ENCODE results near the gene FOXL3. TPM values are rescaled to one million over a fixed set of nuclear protein-coding genes. Genes with fewer than 3 reads are reported as not detected.

FOXL3 gene
- total RNA-seq, 1 experiment from 2014 or later, result not detected

DNA sequence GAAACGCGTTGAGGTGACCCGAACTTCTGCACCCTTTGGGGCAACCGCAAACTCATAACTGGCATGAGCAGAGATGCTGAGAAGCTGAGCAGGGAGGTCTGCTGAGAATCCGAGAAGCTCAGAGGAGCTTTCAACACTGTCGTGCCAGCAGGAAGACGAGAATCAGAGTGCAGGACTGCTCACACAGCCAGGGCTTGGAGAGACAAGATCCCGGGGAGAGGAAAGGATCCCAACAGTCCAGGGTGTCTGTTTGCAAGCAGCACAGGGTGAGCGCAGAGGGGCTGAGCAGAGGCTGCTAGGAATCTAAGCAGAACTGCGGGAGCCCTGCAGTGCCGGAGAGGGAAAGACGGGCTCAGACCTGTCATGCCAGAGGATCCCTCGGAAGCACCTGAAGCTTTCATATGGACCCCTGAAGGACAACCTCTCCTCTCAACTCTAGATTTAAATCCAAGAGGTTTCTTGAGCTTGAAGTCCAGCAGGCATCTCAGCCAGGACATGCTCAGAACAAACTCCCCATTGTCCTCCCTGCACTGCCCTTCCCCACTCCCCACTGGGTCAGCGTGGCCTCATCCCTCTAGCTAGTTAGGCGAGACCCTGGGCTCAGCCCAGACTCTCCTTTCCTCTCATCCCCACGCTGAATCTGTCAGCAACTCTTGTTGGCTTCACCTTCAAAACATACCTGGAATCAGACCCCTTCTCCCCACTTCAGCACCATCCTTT, 40.7 kb downstream of the FOXL3 start:
- intact Hi-C loops (cut with micrococcal nuclease; ENCODE audit: unreplicated experiment) (loop anchor here (5.0 kb wide), 1 partner anchor 307 kb away; no protein-coding TSS in a partner anchor), in situ Hi-C loops (cut with HindIII; ENCODE audit: low pct_unique_long_range_greater_than_20kb, low sequenced_read_pairs) (loop anchor here (10.0 kb wide), 1 partner anchor 164 kb away; no protein-coding TSS in a partner anchor)
- H3K4me3 ChIP-seq (ENCODE audit: low read depth in 2 of 2, low read length in 2 of 2), result no peak overlapping the region
- TF ChIP-seq, protein P1, sequence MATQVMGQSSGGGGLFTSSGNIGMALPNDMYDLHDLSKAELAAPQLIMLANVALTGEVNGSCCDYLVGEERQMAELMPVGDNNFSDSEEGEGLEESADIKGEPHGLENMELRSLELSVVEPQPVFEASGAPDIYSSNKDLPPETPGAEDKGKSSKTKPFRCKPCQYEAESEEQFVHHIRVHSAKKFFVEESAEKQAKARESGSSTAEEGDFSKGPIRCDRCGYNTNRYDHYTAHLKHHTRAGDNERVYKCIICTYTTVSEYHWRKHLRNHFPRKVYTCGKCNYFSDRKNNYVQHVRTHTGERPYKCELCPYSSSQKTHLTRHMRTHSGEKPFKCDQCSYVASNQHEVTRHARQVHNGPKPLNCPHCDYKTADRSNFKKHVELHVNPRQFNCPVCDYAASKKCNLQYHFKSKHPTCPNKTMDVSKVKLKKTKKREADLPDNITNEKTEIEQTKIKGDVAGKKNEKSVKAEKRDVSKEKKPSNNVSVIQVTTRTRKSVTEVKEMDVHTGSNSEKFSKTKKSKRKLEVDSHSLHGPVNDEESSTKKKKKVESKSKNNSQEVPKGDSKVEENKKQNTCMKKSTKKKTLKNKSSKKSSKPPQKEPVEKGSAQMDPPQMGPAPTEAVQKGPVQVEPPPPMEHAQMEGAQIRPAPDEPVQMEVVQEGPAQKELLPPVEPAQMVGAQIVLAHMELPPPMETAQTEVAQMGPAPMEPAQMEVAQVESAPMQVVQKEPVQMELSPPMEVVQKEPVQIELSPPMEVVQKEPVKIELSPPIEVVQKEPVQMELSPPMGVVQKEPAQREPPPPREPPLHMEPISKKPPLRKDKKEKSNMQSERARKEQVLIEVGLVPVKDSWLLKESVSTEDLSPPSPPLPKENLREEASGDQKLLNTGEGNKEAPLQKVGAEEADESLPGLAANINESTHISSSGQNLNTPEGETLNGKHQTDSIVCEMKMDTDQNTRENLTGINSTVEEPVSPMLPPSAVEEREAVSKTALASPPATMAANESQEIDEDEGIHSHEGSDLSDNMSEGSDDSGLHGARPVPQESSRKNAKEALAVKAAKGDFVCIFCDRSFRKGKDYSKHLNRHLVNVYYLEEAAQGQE (IDR thresholded peaks at IDR 0.05; ENCODE audit: insufficient read depth in 1 of 2, low read depth in 2 of 2, low read length in 1 of 2), result no peak
- TF ChIP-seq, protein P2, sequence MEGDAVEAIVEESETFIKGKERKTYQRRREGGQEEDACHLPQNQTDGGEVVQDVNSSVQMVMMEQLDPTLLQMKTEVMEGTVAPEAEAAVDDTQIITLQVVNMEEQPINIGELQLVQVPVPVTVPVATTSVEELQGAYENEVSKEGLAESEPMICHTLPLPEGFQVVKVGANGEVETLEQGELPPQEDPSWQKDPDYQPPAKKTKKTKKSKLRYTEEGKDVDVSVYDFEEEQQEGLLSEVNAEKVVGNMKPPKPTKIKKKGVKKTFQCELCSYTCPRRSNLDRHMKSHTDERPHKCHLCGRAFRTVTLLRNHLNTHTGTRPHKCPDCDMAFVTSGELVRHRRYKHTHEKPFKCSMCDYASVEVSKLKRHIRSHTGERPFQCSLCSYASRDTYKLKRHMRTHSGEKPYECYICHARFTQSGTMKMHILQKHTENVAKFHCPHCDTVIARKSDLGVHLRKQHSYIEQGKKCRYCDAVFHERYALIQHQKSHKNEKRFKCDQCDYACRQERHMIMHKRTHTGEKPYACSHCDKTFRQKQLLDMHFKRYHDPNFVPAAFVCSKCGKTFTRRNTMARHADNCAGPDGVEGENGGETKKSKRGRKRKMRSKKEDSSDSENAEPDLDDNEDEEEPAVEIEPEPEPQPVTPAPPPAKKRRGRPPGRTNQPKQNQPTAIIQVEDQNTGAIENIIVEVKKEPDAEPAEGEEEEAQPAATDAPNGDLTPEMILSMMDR (IDR thresholded peaks at IDR 0.05), result no peak
- no peak for TF ChIP-seq POLR2AphosphoS5 (IDR thresholded peaks at IDR 0.05; ENCODE audit: low read depth, low read length)
- H3K4me1 ChIP-seq (ENCODE audit: control insufficient read depth, insufficient read depth, low read length), result no peaks in the 10 kb centered on the region; the same call in 1 of the 2 replicates
- DNase-seq (ENCODE audit: low read depth, low spot score) (no peak), ATAC-seq (no peak)
- no peaks in the 10 kb centered on the region for H3K27me3 ChIP-seq (ENCODE audit: control insufficient read depth, insufficient read depth, low read length)
- no peak overlapping the region for H3K27ac ChIP-seq (ENCODE audit: low read length)
- no peaks in the 10 kb centered on the region for H3K9me3 ChIP-seq (ENCODE audit: control insufficient read depth, insufficient read depth, low read depth, low read length)
- ChIA-PET CTCF (interaction anchor here (0.6 kb wide), 1 partner anchor 111 kb away, joined by 7 read pairs; no protein-coding TSS in a partner anchor), POLR2A (no interaction called here)
- BruUV-seq (replicated peaks), result no TSS peak
- H3K36me3 ChIP-seq (ENCODE audit: control insufficient read depth, insufficient read depth, low read length), result no peaks in the 10 kb centered on the region

DNA sequence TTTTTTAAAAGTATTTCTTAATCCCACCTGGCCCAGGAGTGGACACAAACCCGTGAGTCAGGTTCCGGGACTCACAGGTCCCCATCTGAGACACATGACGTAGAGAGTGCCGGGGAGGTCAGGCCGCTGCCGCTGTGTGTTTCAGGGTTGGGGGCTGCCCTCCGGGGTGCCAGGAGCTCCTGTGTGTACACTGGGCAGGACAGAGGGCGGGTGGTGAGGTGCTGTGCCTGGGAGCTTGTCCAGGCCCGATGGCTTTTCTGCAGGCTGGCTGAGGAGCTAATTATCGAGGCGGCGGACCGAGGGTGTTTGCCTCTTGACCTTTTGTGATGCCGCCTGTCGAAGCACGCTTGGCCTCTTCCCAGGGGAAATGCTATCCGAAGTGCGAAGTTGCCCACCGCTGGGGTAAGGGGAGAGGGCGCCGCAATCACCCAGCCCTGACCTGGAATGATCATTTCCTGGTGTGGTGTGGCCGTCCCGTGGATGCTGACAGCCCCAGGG, 42.1 kb downstream of the FOXL3 start:
- Histone ChIP-seq H3K4me3 (ENCODE audit: low read depth in 2 of 2, low read length in 2 of 2) (no peak overlapping the region), H3K27ac (ENCODE audit: low read length) (no peak overlapping the region), H3K36me3 (ENCODE audit: control insufficient read depth, insufficient read depth, low read length) (no peaks in the 10 kb centered on the region), H3K9me3 (ENCODE audit: control insufficient read depth, insufficient read depth, low read depth, low read length) (no peaks in the 10 kb centered on the region), H3K27me3 (ENCODE audit: control insufficient read depth, insufficient read depth, low read length) (no peaks in the 10 kb centered on the region), H3K4me1 (ENCODE audit: control insufficient read depth, insufficient read depth, low read length) (no peaks in the 10 kb centered on the region; the same call in 1 of the 2 replicates)
- DNase-seq (ENCODE audit: low read depth, low spot score) (no peak), ATAC-seq (0 out of 2 replicates have a peak, but pooled peaks have one; percentile 36)
- intact Hi-C loops (cut with micrococcal nuclease; ENCODE audit: unreplicated experiment), result loop anchor here (5.0 kb wide), 1 partner anchor 305 kb away; no protein-coding TSS in a partner anchor
- in situ Hi-C loops (cut with HindIII; ENCODE audit: low pct_unique_long_range_greater_than_20kb, low sequenced_read_pairs), result loop anchor here (10.0 kb wide), 1 partner anchor 163 kb away; no protein-coding TSS in a partner anchor
- POLR2A ChIA-PET, result no interaction called here
- TF ChIP-seq TCF7L2 (IDR thresholded peaks at IDR 0.05; ENCODE audit: low read depth, low read length) (no peak), SIN3A (IDR thresholded peaks at IDR 0.05; ENCODE audit: borderline replicate concordance, insufficient read depth, low read depth, low read length) (no peak), POLR2AphosphoS5 (IDR thresholded peaks at IDR 0.05; ENCODE audit: low read depth, low read length) (no peak)
- TF ChIP-seq, protein P2 (IDR thresholded peaks at IDR 0.05), result no peak
- TF ChIP-seq, protein P1 (IDR thresholded peaks at IDR 0.05; ENCODE audit: insufficient read depth in 1 of 2, low read depth in 2 of 2, low read length in 1 of 2), result no peak
- CTCF ChIA-PET, result interaction anchor here (0.7 kb wide), 1 partner anchor 191 kb away, joined by 3 read pairs; no protein-coding TSS in a partner anchor
- BruUV-seq (replicated peaks), result no TSS peak

All from Panc1 (cell line).